ENCODE measurements around the gene ATP6AP2. TPM values are rescaled to one million over a fixed set of nuclear protein-coding genes. Genes with fewer than 3 reads are reported as not detected.

The ATP6AP2 gene
- total RNA-seq, 1 experiment from 2014 or later, result 47.3 TPM

GRCh38 chrX:40646489-40647306, 65.9 kb downstream of the ATP6AP2 start:
- DNase-seq, result peak; percentile 15 to 31
- Histone ChIP-seq H3K4me1 (peaks cover 4% of the 10 kb centered on the region; the same call in 1 of the 2 replicates), H3K36me3 (no peaks in the 10 kb centered on the region), H3K9me3 (replicated peaks) (no peaks in the 10 kb centered on the region), H3K27me3 (no peaks in the 10 kb centered on the region), H3K4me3 (peak overlapping the region; percentile 71), H3K27ac (peak overlapping the region; percentile 23)

DNA sequence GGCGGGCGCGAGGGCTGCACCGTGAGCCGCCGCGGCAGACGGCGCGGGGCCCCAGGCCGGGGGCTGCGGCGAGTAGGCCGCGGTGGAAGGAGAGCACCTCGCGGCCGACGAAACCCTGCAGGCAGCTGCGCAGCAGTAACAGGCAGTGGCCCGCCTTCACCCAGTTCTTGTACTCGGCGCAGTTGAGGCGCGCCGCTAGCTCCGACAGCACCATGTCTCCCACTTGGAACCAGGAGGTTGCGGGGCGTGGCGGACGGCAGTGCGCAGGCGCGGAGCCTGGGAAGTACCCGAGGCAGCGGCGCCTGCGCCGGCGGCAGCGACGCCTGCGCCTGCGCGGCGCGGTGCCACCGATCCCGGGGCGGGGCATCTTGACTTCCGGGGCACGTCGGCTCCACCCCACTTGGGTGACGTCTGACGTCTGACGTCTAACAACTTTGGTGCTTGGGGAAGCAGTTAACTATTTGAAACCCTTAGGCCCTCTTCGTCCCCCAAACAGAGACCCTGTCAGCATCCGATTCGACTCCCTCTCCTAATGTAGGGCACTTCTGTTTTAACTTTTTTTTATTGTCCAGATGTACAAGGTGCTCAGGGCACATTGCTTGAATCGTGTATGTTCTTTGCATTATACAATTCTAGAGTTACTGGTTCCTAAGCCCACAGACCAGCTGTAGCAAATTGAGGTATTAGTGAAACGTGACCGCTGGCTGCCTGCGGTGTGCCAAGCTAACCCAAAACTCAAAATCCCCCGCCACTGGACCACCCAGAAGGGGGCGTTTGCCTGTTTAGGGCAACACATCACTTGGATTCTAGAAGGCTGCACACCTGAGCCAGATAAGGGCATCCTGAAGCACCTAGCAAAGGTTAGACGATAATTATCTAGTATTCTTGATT, 66.8 kb downstream of the ATP6AP2 start, which contains the start of gene CXorf38:
Gene CXorf38, minus strand, starts transcription at position 255 of the 891 bp plus-strand sequence. Its CDS starts 41 bp downstream, at position 214.
- no peaks in the 10 kb centered on the region for H3K27me3 ChIP-seq
- no peaks in the 10 kb centered on the region for H3K36me3 ChIP-seq

GRCh38 chrX:40651620-40652223, 71.0 kb downstream of the ATP6AP2 start:
- no peak overlapping the region for H3K4me3 ChIP-seq
- H3K27ac ChIP-seq, result no peak overlapping the region
- peaks cover 4% of the 10 kb centered on the region; the same call in 1 of the 2 replicates for H3K4me1 ChIP-seq
- no peaks in the 10 kb centered on the region for H3K9me3 ChIP-seq (replicated peaks)
- H3K27me3 ChIP-seq, result no peaks in the 10 kb centered on the region
- H3K36me3 ChIP-seq, result no peaks in the 10 kb centered on the region
- DNase-seq, result peak; percentile 32 to 71

More for the DNA sequence above, 66.8 kb downstream of the ATP6AP2 start, which contains the start of gene CXorf38:
- peak within 1 kb of the TSS; percentile 71 for H3K4me3 ChIP-seq
- H3K4me1 ChIP-seq, result peaks cover 4% of the 10 kb centered on the region; the same call in 1 of the 2 replicates
- peak; percentile 84 to 87 for DNase-seq
- H3K9me3 ChIP-seq (replicated peaks), result no peaks in the 10 kb centered on the region
- H3K27ac ChIP-seq, result peak within 1 kb of the TSS; percentile 82

DNA sequence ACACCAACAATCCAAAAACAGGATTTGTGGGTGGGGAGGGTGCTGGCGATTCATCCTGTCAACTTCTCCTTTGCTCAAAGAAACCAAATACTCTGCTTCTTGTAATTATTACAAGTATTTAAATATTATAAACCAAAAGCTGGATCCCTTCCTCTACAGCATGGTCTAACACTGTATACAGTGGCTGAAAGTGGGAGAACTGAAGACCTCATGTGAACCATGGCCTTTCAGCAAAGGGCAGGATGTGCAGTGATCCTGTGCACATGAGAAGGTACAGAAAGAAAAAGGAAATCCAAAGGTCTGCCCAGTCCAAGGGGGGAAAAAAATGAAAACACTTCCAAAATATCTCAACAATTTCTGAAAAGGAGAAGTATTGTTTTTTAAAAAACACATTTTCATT, 71.9 kb downstream of the ATP6AP2 start:
- no peaks in the 10 kb centered on the region for H3K36me3 ChIP-seq
- no peaks in the 10 kb centered on the region for H3K27me3 ChIP-seq
- DNase-seq, result no peak
- no peak overlapping the region for H3K4me3 ChIP-seq
- no peaks in the 10 kb centered on the region for H3K9me3 ChIP-seq (replicated peaks)
- peaks cover 4% of the 10 kb centered on the region; the same call in 1 of the 2 replicates for H3K4me1 ChIP-seq
- H3K27ac ChIP-seq, result no peak overlapping the region

DNA sequence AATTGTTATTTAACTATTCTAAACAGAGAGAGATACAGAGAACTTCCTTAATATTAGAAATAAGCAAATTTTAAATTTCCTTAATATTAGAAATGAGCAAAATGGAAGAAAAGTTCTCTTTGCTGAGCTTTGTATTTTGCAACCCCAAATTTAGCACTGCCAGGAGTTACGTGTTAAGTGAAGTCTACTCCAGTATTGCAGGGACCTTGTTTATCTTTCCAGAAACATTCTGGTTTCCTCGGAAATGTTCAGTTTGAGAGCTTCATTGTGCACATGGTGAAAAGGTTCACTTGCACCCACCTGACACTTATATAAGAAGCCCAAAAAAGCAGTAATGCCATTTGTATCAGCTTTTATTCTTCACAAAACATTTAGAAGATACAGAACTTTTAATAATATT, 72.8 kb downstream of the ATP6AP2 start:
- Histone ChIP-seq H3K4me3 (no peak overlapping the region), H3K36me3 (no peaks in the 10 kb centered on the region), H3K27me3 (no peaks in the 10 kb centered on the region), H3K9me3 (replicated peaks) (no peaks in the 10 kb centered on the region), H3K27ac (no peak overlapping the region), H3K4me1 (no peaks in the 10 kb centered on the region)
- no peak for DNase-seq

Other genes starting within 250 kb of the ATP6AP2 start
- not detected in 2 replicates for gene MPC1L, start 42.5 kb downstream of the ATP6AP2 start, total RNA-seq (2014; rRNA removed; shearing (Covaris generic))
- 7.7 and 9.3 TPM in 2 replicates for gene CXorf38, start 66.6 kb downstream of the ATP6AP2 start, total RNA-seq (2014; rRNA removed; shearing (Covaris generic))
- 21.8 and 28.9 TPM in 2 replicates for gene MED14, start 154.6 kb downstream of the ATP6AP2 start, total RNA-seq (2014; rRNA removed; shearing (Covaris generic))